Activated T-cell treated with anti-CD3 and anti-CD28 coated beads, Interleukin-2, amount 50 U/mL, for 48 hours (primary cell): ENCODE data around the gene XIRP2.

Experiments
- DNase-seq, 2 experiments: peaks; one replicate each; pipeline ENCODE4 v3.0.0-alpha.2; 2020

Gene XIRP2

GRCh38 chr2:166888180-166888579 lies at the start of gene XIRP2:
Gene XIRP2 (plus strand): TSS chr2:166888480. CDS start chr2:166903483, 15,003 bp downstream.
- no peak for DNase-seq

- DNase-seq: no peak
Measured at GRCh38 chr2:166841152-166841551, 47.1 kb upstream of the XIRP2 start.

GRCh38 chr2:166841679-166842078 lies 46.6 kb upstream of the XIRP2 start:
- DNase-seq: no peak

- no peak for DNase-seq
Measured at GRCh38 chr2:166844111-166844510, 44.2 kb upstream of the XIRP2 start.

- DNase-seq: no peak
Measured at GRCh38 chr2:166862468-166863132, 25.7 kb upstream of the XIRP2 start.

GRCh38 chr2:166867874-166868514 lies 20.3 kb upstream of the XIRP2 start:
- no peak for DNase-seq

- DNase-seq: no peak
Measured at GRCh38 chr2:166870346-166870745, 17.9 kb upstream of the XIRP2 start.

GRCh38 chr2:166881177-166881576 lies 7.1 kb upstream of the XIRP2 start:
- DNase-seq: no peak

GRCh38 chr2:166882851-166883250 lies 5.4 kb upstream of the XIRP2 start:
- no peak for DNase-seq

GRCh38 chr2:166891727-166892126 lies 3.4 kb downstream of the XIRP2 start:
- DNase-seq: no peak

GRCh38 chr2:166892397-166892796 lies 4.1 kb downstream of the XIRP2 start:
- DNase-seq: no peak

GRCh38 chr2:166895243-166895642 lies 7.0 kb downstream of the XIRP2 start:
- no peak for DNase-seq

GRCh38 chr2:166897666-166898065 lies 9.4 kb downstream of the XIRP2 start:
- DNase-seq: no peak

GRCh38 chr2:166899676-166900075 lies 11.4 kb downstream of the XIRP2 start:
- no peak for DNase-seq

GRCh38 chr2:166900700-166901099 lies 12.4 kb downstream of the XIRP2 start:
- DNase-seq: no peak

- no peak for DNase-seq
Measured at GRCh38 chr2:166901336-166901735, 13.1 kb downstream of the XIRP2 start.

- no peak for DNase-seq
Measured at GRCh38 chr2:166916987-166917386, 28.7 kb downstream of the XIRP2 start.

GRCh38 chr2:166917415-166917814 lies 29.1 kb downstream of the XIRP2 start:
- DNase-seq: no peak

- no peak for DNase-seq
Measured at GRCh38 chr2:166921261-166921896, 33.1 kb downstream of the XIRP2 start.

GRCh38 chr2:166924967-166925366 lies 36.7 kb downstream of the XIRP2 start:
- DNase-seq: no peak

- DNase-seq: no peak
Measured at GRCh38 chr2:166926657-166927056, 38.4 kb downstream of the XIRP2 start.

- no peak for DNase-seq
Measured at GRCh38 chr2:166932032-166932431, 43.8 kb downstream of the XIRP2 start.

GRCh38 chr2:166934817-166935216 lies 46.5 kb downstream of the XIRP2 start:
- no peak for DNase-seq

GRCh38 chr2:166942377-166942776 lies 54.1 kb downstream of the XIRP2 start:
- no peak for DNase-seq
